Glomerular visceral epithelial cell (primary cell): ENCODE data around the gene OR51B4.
"Not testable (repeated sequence)": the region's sequence is repeated elsewhere in the genome, so short reads cannot be mapped to it uniquely, and the experiment has no call there.

ENCODE experiments used
- DNase-seq: peaks from one replicate; pipeline ENCODE4 v3.0.0-alpha.2; 2016; ENCODE audit errors: extremely low spot score

OR51B4 gene

GRCh38 chr11:5294342-5294995 lies 7.3 kb downstream of the OR51B4 start:
- DNase-seq = not testable (repeated sequence)

GRCh38 chr11:5293028-5293427 lies 8.7 kb downstream of the OR51B4 start:
- no peak for DNase-seq

- peak; percentile 48 for DNase-seq
Measured at GRCh38 chr11:5291207-5291838, 10.4 kb downstream of the OR51B4 start.

- DNase-seq = no peak
Measured at GRCh38 chr11:5290106-5290505, 11.6 kb downstream of the OR51B4 start.

GRCh38 chr11:5289696-5290095 lies 12.1 kb downstream of the OR51B4 start:
- DNase-seq = no peak

GRCh38 chr11:5288906-5289550 lies 12.7 kb downstream of the OR51B4 start:
- DNase-seq = no peak

- no peak for DNase-seq
Measured at GRCh38 chr11:5288108-5288905, 13.4 kb downstream of the OR51B4 start.

- DNase-seq = no peak
Measured at GRCh38 chr11:5286901-5287300, 14.8 kb downstream of the OR51B4 start.

- DNase-seq = no peak
Measured at GRCh38 chr11:5286351-5286750, 15.4 kb downstream of the OR51B4 start.

GRCh38 chr11:5285703-5286340 lies 15.9 kb downstream of the OR51B4 start:
- no peak for DNase-seq

- DNase-seq = no peak
Measured at GRCh38 chr11:5284637-5285036, 17.1 kb downstream of the OR51B4 start.

- DNase-seq = no peak
Measured at GRCh38 chr11:5283882-5284281, 17.9 kb downstream of the OR51B4 start.

- DNase-seq = no peak
Measured at GRCh38 chr11:5283086-5283485, 18.7 kb downstream of the OR51B4 start.

- no peak for DNase-seq
Measured at GRCh38 chr11:5282628-5283027, 19.1 kb downstream of the OR51B4 start.

GRCh38 chr11:5281596-5281995 lies 20.1 kb downstream of the OR51B4 start:
- no peak for DNase-seq

- DNase-seq = peak; percentile 97
Measured at GRCh38 chr11:5280582-5281102, 21.1 kb downstream of the OR51B4 start.

GRCh38 chr11:5279471-5280090 lies 22.2 kb downstream of the OR51B4 start:
- no peak for DNase-seq

GRCh38 chr11:5277807-5278382 lies 23.9 kb downstream of the OR51B4 start:
- DNase-seq = no peak

- DNase-seq = no peak
Measured at GRCh38 chr11:5276697-5277096, 25.0 kb downstream of the OR51B4 start.

GRCh38 chr11:5275369-5276110 lies 26.2 kb downstream of the OR51B4 start:
- no peak for DNase-seq
